Measurements from ENCODE around the gene IKZF1. TPM values are rescaled to one million over a fixed set of nuclear protein-coding genes. Genes with fewer than 3 reads are reported as not detected.

IKZF1 gene
- total and polyA plus RNA-seq, 9 of the 15 experiments (the other 6 are each of a cell fraction or from before 2014, with no cell fraction given) = 12.6 to 85.3 (median 44.7) TPM

DNA sequence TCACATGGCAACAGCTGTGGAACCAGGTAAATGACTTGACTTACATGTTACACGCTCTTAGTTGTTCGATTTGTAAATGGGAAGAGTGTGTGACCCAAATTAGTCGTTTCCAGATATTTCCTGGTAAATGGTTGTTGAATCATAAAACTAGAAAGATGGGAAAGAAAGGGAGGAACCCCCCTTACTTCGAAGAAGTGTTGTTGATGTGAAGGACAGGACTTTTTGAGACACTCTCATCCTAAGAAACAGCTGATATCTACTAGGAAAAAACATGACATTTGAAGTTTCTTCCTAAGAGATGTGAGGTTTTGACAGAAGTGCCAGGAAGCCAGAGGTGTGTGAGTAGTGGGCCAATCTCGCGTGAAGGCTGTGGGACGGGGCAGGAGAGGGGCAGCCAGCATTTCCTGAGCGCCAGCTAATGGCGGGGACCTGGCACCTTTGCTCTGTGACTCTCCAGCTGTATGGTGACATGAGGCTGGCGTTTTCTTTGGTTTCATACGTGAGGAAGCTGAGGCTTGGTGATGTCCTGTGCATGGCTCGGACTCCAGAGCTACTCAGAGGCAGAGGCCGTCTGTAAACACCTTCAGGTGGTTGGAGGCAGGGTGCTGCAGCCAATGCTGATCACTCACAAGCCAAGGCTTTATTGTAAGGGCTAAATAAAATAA is 53.7 kb downstream of the IKZF1 start:
- intact Hi-C loops (cut with micrococcal nuclease) = loop anchor here (2.0 kb wide), 1 partner anchor 17 kb away; no protein-coding TSS in a partner anchor
- no peak for ATAC-seq
- Histone ChIP-seq H3K4me1 (replicated peaks in 1 of 2; ENCODE audit: control insufficient read depth in 2 of 2, insufficient read depth in 2 of 2, low read length in 2 of 2) (peaks cover 59 to 80% of the 10 kb centered on the region in 2 experiments), H3K36me3 (ENCODE audit: control insufficient read depth, insufficient read depth, low read length) (peaks cover 72% of the 10 kb centered on the region), H3K4me2 (ENCODE audit: insufficient read depth, low read length) (no peak overlapping the region), H4K20me1 (replicated peaks; ENCODE audit: control insufficient read depth, insufficient read depth, low read length) (no peaks in the 10 kb centered on the region), H3K27me3 (ENCODE audit: control insufficient read depth in 2 of 2, insufficient read depth in 2 of 2, low read length in 2 of 2) (no peaks in the 10 kb centered on the region), H3K79me2 (ENCODE audit: control insufficient read depth, insufficient read depth, low read length) (peaks cover 74% of the 10 kb centered on the region), H3K9me1 (ENCODE audit: control insufficient read depth, insufficient read depth, low read length) (no peaks in the 10 kb centered on the region), H3K9me3 (replicated peaks; ENCODE audit: control insufficient read depth, insufficient read depth, low read depth, low read length) (no peaks in the 10 kb centered on the region), H2AFZ (ENCODE audit: low read depth, low read length) (no peak overlapping the region), H3K27ac (ENCODE audit: extremely low read depth, low read depth, low read length) (peak overlapping the region; percentile 60), H3K9ac (ENCODE audit: insufficient read depth in 1 of 2, low read depth in 2 of 2, low read length in 2 of 2) (peak overlapping the region; percentile 19 to 77; a peak in 1 of 4 replicates), H3K4me3 (no peak overlapping the region)
- in situ Hi-C loops (cut with MboI) = no loop called here
- FAIRE-seq = no peak
- ChIA-PET POLR2A (interaction anchor here (0.8 to 1.1 kb wide), 2 partner anchors 36 to 154 kb away, joined by 3 read pairs; no protein-coding TSS in a partner anchor), CTCF (ENCODE audit: low intra/inter-chr PET ratio) (no interaction called here)
- peak in 1 of 4 experiments; percentile 21 for DNase-seq (ENCODE audit: extremely low read depth in 1 of 4, low spot score in 3 of 4)
- 70% methylated on average over 13 of the region's 13 CpGs for WGBS (ENCODE audit: insufficient coverage, low coverage, missing lambda C conversion rate)
- no TSS peak for BruUV-seq (replicated peaks)
- TF ChIP-seq SLC30A9 (CRISPR knock-in tag; IDR thresholded peaks at IDR 0.05) = no peak
- TF ChIP-seq NR1H2 (CRISPR knock-in tag; IDR thresholded peaks at IDR 0.05) = no peak
- no peak for TF ChIP-seq BMI1 (IDR thresholded peaks at IDR 0.05; ENCODE audit: low read length)
- no peak for TF ChIP-seq ARID2 (IDR thresholded peaks at IDR 0.05)
- TF ChIP-seq MAFF (IDR thresholded peaks at IDR 0.05; ENCODE audit: low read length) = no peak
- TF ChIP-seq ZNF444 (CRISPR knock-in tag; IDR thresholded peaks at IDR 0.05) = no peak
- TF ChIP-seq NCOA1 (IDR thresholded peaks at IDR 0.05; ENCODE audit: low read depth) = no peak
- TF ChIP-seq, protein P1, sequence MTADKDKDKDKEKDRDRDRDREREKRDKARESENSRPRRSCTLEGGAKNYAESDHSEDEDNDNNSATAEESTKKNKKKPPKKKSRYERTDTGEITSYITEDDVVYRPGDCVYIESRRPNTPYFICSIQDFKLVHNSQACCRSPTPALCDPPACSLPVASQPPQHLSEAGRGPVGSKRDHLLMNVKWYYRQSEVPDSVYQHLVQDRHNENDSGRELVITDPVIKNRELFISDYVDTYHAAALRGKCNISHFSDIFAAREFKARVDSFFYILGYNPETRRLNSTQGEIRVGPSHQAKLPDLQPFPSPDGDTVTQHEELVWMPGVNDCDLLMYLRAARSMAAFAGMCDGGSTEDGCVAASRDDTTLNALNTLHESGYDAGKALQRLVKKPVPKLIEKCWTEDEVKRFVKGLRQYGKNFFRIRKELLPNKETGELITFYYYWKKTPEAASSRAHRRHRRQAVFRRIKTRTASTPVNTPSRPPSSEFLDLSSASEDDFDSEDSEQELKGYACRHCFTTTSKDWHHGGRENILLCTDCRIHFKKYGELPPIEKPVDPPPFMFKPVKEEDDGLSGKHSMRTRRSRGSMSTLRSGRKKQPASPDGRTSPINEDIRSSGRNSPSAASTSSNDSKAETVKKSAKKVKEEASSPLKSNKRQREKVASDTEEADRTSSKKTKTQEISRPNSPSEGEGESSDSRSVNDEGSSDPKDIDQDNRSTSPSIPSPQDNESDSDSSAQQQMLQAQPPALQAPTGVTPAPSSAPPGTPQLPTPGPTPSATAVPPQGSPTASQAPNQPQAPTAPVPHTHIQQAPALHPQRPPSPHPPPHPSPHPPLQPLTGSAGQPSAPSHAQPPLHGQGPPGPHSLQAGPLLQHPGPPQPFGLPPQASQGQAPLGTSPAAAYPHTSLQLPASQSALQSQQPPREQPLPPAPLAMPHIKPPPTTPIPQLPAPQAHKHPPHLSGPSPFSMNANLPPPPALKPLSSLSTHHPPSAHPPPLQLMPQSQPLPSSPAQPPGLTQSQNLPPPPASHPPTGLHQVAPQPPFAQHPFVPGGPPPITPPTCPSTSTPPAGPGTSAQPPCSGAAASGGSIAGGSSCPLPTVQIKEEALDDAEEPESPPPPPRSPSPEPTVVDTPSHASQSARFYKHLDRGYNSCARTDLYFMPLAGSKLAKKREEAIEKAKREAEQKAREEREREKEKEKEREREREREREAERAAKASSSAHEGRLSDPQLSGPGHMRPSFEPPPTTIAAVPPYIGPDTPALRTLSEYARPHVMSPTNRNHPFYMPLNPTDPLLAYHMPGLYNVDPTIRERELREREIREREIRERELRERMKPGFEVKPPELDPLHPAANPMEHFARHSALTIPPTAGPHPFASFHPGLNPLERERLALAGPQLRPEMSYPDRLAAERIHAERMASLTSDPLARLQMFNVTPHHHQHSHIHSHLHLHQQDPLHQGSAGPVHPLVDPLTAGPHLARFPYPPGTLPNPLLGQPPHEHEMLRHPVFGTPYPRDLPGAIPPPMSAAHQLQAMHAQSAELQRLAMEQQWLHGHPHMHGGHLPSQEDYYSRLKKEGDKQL (CRISPR knock-in tag; IDR thresholded peaks at IDR 0.05; ENCODE audit: borderline replicate concordance) = no peak
- TF ChIP-seq ZNF551 (CRISPR knock-in tag; IDR thresholded peaks at IDR 0.05) = no peak
- TF ChIP-seq PYGO2 (tag; IDR thresholded peaks at IDR 0.05) = no peak
- no peak for TF ChIP-seq MCM5 (IDR thresholded peaks at IDR 0.05; ENCODE audit: low read depth)
- TF ChIP-seq JUNB (CRISPR knock-in tag; conservative IDR thresholded peaks at IDR 0.05) = no peak
- TF ChIP-seq, protein P2, sequence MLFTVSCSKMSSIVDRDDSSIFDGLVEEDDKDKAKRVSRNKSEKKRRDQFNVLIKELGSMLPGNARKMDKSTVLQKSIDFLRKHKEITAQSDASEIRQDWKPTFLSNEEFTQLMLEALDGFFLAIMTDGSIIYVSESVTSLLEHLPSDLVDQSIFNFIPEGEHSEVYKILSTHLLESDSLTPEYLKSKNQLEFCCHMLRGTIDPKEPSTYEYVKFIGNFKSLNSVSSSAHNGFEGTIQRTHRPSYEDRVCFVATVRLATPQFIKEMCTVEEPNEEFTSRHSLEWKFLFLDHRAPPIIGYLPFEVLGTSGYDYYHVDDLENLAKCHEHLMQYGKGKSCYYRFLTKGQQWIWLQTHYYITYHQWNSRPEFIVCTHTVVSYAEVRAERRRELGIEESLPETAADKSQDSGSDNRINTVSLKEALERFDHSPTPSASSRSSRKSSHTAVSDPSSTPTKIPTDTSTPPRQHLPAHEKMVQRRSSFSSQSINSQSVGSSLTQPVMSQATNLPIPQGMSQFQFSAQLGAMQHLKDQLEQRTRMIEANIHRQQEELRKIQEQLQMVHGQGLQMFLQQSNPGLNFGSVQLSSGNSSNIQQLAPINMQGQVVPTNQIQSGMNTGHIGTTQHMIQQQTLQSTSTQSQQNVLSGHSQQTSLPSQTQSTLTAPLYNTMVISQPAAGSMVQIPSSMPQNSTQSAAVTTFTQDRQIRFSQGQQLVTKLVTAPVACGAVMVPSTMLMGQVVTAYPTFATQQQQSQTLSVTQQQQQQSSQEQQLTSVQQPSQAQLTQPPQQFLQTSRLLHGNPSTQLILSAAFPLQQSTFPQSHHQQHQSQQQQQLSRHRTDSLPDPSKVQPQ (CRISPR knock-in tag; IDR thresholded peaks at IDR 0.05; ENCODE audit: borderline replicate concordance) = no peak
- no peak for TF ChIP-seq ZFP91 (CRISPR knock-in tag; IDR thresholded peaks at IDR 0.05)
